ELF-1 (cell line): ENCODE measurements around the gene RHOB.
"Not testable (repeated sequence)": the region's sequence is repeated elsewhere in the genome, so short reads cannot be mapped to it uniquely, and the experiment has no call there.

Experiments used
- DNase-seq: peaks from one replicate; pipeline ENCODE4 v3.0.0-alpha.2; 2016; ENCODE audit warnings: low read depth, low spot score

Gene RHOB

DNA sequence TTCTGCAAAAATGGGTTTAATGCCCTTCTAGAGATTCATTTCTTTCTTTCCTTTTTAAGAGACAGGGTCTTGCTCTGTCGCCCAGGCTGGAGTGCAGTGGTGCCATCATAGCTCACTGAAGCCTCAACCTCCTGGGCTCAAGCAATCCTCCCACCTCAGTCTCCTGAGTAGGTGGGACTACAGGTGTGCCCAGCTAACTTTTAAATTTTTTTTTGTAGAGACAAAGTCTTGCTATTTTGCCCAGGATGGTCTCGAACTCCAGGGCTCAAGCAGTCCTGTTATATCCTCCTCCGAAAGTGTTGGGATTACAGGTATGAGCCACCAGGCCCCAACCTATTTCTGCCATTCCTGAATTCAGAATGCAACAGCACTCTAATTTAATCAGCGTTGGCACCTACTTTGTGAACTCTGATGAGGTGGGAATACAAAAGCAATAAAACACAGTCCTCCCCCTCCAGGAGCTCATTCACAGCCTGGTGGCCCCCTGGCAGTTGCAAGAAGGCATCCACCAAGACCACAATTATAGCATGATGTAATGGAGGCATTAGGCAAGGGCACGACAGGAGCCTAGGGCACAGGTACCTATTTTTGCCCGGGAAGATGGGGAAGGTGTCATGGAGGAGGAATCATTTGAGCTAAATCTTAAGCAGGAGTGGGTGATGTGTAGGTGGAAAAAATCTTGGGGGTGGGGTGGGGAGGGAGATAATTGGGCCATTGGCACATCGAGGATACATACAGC is 5.1 kb downstream of the RHOB start:
- DNase-seq = no peak

DNA sequence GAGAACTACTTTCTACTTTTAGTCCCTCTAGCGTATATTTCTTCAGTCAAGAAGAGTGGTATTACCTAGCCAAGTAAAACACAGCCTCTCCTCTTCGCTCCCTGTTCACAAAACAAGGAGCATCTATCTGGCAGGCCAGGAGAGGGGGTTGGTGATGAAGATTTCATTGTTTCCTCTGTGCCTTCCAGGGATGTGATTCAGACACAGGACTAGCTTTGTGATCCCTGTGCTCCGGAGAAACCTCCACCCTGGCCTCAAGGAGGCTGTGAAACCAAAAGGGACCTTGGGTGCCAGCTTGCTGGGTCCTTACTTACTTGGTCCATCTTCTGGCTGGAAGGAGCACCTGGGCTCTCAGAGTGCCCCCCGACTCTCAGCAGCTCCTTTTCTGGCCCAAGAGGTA is 5.7 kb downstream of the RHOB start:
- peak; percentile 82 for DNase-seq

DNA sequence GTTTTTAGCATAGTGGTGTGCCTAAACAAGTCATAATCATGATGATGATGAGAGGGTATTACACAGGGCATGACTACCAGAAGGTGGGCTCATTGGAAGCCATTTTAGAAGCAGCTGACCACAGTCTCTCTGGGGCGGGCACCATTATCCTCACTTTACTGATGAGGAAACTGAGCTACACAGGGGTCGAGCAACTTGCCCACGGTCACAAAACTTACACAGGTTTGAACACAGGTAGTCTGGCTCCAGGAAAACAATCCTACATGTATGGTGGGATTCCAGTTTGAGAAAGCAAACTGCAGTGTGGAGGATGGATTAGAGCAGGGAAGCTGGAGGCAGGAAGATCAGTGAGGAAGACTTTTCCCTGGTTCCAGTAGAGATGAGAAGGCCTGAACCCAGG is 6.2 kb downstream of the RHOB start:
- no peak for DNase-seq

DNA sequence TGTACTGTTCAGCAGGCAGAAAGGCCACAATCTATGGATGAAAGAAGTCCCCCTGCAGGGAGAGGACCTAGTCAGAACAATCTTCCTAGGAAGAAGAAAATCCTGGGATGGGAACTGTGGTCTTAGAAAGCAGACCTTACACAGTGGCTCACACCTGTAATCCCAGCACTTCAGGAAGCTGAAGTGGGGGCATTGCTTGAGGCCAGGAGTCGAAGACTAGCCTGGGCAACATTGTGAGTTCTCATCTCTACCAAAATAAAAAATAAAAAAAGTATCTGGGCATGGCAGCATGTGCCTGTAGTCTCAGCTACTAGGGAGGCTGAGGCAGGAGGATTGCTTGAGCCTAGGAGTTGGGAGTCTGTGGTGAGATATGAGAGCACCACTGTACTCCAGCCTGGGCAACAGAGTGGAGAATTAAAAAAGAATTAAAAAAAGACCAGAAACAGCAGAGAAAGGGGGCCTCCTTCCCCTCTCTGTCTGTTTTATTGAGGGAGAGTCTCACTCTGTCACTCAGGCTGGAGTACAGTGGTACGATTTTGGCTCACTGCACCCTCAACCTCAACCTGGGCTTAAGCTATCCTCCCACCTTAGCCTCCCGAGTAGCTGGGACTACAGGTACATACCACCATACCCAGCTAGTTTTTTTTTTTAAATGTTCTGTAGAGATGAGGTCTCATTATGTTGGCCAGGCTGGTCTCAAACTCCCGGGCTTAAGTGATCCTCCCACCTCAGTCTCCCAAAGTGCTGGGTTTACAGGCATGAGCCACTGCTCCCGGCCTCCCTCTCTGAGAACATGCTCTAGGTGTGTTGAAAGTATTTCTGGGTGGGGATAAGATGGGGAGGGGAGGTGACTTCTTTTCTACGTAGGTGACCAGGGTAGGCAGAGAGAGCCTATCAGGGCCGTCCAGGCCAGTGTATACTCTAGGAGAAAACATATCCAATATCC is 7.4 kb downstream of the RHOB start:
- no peak for DNase-seq

DNA sequence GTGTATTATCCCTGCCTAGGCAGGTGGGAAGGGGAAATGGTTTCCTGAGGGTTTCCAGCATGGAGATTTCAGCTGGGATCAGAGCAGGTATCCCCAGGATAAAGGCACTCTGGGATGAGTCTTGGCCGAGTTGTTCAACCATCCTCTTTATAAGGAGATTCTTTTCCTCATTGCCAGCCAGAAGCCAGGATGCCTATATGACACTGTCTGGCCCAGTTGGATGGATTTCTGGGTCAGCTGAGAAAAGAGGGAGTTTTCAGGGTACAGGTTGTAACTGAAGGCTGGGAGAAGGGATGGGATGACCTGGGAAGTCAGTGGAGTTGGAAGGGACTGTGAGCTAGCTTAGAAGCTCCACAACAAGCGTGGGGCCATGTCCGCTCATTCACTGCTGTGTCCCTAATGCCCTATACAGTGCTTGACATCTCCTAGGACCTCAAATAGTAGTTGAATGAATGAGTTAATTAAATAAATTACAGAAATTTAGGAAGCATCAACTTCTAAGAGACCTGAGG is 8.3 kb downstream of the RHOB start:
- DNase-seq = no peak

DNA sequence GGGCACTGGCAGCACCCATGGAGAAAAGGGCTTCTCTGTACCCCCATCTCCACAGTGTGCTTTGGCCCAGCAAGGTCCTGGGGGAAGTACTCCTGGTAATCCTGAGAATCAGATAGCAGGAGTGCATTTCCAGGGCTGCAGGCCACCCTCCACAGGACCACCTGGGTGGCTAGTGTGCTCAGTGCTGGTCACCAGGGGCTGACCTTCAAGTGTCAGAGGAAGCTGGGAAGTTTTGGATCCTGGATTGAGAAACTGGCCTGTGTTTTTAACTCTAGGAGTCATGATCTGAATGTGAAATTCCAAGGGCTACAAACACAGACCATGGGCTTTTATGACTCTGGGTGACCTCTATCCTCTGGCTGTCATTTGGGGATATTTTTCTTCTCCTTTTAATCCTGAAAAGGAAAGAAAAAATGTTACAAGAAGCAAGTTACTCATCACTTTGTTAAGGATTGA is 9.3 kb downstream of the RHOB start:
- DNase-seq = no peak

- DNase-seq = no peak
Measured at GRCh38 chr2:20456636-20457426, 10.0 kb downstream of the RHOB start.

DNA sequence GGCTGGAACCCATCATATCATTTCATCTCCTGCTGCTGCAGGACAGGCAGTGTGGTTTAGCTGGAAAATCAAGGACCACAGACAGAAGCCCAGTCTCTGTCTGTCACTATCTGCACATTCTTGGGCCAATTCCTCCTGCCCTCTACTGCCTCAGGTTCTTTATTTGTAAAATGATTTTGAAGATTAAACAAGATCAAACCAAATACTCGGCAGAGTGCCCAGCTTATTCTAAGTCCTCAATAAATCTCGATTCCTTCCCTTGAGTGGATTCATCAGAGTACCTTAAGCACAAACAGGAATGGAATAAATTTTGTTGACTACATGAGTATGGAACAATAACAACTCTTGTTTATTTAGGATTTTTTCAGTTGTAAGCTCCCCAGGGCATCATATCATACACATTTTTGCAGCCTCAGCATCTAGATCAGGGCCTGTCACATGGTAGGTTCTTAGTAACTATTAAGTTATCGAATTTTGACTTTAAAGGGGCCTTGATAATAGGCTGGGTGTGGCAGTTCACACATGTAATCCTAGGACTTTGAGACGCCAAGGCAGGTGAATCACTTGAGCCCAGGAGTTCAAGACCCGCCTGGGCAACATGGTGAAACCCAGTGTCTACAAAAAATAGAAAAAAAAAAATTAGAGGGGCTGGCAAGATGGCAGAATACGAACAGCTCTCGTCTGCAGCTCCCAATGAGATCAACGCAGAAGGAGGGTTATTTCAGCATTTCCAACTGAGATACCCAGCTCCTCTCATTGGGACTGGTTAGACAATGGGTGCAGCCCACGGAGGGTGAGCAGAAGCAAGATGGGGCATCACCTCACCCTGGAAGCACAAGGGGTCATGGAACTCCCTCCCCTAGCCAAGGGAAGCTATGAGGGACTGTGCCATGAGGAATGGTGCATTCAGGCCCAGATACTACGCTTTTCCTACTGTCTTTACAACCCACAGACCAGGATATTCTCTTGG is 11.1 kb downstream of the RHOB start:
- DNase-seq = no peak

GRCh38 chr2:20458737-20459484 is 12.0 kb downstream of the RHOB start:
- DNase-seq = not testable (repeated sequence)

DNA sequence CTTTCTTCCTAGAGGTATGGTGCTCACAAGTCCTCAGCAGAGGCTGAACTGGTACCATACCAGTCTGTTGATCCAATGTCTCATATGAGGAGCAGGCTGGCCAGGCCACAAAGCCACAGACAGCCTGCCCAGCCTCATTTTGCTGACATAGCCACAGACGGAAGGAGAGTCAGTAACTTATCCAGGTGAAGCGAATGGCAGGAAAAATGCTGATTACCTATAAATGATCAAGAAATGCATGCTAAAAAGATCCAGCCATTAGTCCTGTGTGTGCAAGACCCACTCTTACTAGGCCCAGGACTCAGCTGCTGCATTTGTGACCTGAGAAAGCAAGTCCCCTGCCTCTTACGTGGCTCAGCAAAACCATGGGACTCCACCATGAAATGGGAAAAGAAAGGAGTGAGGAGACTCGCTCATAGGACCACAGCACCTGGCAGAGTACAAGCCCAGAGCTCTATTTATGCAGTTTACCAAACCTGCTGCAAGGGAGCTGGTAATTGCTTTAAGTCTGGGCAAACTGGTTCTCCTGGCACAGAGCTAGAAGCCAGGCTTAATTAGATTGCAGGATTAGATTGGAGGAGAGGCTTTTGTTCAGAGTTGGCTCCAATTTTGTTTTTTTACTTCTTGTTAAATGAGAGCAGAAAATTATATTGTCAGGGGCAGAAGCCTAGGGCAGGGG is 19.0 kb downstream of the RHOB start:
- peak; percentile 51 for DNase-seq

DNA sequence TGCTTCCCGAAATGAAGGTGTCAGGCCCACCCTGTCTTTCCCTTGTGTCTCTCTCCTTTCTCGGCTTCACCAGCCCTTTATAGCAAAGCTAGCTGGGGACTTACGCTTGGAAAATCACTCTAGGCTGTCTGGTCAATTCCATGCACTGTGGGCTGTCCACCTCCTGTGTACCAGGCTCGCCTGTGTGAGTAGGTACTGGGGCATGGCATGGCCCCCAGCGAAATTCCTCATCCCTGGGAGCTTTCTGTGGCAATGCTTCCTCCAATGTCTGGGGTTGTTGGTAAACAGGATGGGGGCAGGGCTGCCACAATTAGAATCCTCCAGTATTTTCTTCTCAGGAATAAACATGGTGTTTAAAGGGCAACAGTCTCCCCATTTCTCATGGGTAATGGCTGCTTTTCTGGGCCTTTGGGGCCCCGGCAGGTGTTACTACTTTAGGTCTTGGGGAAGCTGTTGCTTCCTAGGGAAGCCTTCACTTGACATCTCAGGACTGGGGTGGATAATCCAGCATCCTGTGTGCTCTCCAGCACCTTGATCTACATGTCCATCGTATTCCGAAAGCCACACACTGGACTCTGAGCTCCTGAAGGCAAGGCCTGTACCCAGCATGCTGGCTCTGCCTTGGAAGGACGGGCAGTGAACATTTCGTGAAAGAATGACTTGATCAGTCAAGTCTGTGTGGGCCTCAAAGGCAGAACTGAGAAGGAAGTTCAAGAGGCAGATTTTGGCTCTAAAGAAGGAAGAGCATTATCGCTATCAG is 21.1 kb downstream of the RHOB start:
- DNase-seq = no peak

GRCh38 chr2:20468549-20469500 is 22.0 kb downstream of the RHOB start:
- DNase-seq = no peak

DNA sequence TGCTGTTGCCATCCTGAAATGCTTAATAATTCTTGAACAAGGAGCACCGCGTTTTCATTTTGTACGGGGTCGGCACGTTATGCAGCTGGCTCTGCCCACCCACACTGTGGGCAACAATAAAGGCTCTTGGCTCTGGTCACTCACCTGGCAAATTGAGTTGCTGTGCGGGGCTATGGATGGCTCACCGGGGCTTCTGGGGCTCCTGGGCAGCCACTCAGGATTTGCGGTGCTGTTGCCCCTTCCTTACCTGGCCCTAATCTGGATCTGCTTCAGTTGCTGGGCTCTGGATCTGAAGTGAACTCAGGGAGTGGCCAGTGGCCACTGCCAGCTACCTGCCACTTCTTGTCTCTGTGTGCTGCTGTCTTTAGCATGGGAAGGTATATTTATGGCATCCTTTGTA is 22.7 kb downstream of the RHOB start:
- no peak for DNase-seq

DNA sequence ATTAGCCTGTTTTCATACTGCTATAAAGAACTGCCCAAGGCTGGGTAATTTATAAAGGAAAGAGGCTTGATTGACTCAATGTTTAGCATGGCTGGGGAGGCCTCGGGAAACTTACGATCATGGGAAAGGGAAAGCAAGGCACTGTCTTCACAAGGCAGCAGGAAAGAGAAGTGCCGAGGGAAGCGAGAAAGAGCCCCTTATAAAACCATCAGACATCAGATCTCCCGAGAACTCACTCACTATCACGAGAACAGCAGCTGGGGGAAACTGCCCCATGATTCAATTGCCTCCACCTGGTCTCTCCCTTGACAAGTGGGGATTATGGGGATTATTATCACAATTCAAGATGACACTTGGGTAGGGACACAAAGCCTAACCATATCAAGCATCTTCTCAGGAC is 23.3 kb downstream of the RHOB start:
- DNase-seq = no peak

DNA sequence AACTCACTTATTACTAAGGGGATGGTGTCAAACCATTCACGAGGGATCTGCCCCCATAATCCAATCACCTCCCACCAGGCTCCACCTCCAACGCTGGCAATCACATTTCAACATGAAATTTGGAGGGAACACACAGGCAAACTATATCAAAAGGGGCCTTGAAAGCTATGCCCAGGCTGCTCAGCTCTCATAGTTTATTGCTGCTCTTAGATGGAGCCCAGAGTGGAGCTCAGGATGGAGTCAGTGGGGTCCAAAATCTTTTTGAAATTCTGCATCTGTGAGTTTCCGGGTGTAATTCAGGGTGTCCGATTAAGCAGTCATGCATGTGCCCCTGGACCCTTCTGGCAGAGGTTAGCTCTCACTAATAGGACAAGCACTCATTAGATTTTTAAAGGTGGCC is 24.3 kb downstream of the RHOB start:
- DNase-seq = no peak

DNA sequence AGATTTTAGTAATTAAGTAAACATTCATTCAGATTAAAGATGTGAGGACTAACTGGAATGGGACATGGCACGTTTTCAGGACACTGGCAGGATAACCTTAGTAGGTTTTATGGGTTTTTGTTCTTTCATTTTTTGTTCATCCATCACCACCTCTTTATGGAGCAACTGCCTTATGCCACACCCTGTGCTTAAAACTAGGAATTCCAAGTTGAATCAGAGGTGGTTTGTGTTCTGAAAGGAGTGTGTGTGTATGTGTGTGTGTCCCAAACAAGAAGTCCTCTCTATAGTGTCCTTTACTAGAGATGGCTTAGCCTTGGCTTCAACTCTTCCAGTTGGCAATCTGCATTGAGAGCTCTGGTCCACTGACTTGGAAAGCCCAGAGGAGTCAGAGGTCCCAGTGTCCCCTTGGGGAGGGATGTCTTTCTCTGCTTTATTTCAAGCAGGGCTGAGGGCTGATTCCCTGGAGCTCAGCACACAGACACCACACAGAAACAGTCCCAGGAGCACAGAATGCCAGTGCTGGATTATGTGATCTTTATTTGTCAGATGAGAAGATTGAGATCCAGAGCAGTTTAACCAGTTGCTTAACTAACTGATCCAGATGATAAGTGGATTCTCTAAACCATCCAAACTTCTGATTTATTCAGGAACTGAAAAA is 25.2 kb downstream of the RHOB start:
- peak; percentile 22 for DNase-seq

- DNase-seq = no peak
Measured at GRCh38 chr2:20472569-20472968, 25.7 kb downstream of the RHOB start.
